ENCODE data around the gene CEACAM21.

The CEACAM21 gene

DNA sequence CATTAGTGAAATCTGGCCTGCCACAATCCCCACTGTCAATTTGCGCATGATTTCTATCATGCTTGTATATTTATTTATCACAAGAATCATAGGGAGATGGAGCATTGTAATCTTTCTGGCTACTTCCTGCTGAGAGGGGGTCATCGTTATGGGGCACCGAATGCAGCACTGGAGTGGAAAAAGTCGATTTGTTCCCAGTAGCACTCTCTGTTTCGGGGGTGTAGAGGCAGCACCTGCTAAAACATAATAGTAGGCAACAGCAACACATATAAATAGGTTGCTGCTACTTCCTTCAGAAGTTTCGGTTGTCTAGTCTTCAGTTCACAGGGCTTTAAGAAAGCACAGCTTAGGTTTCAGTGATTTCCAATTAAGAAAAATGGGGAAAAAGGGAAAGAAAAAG is 23.4 kb upstream of the CEACAM21 start:
- H3K36me3 ChIP-seq (ENCODE audit: control insufficient read depth in 1 of 2, insufficient read depth in 2 of 2, low read length in 2 of 2): no peaks in the 10 kb centered on the region
- H3K4ac ChIP-seq (ENCODE audit: low read depth, low read length): no peak overlapping the region
- H3K9ac ChIP-seq (ENCODE audit: low read length): no peak overlapping the region
- H3K27ac ChIP-seq (ENCODE audit: low read depth, low read length): no peak overlapping the region
- WGBS (ENCODE audit: extremely low coverage, insufficient coverage, insufficient read length): no CpG with 5 or more reads among the region's 6 CpGs
- H2BK12ac ChIP-seq (ENCODE audit: low read length): no peak overlapping the region
- no peak overlapping the region for H2BK5ac ChIP-seq (ENCODE audit: low read depth, low read length, poor library complexity)
- no peaks in the 10 kb centered on the region for H3K79me2 ChIP-seq (ENCODE audit: control insufficient read depth, insufficient read depth, low read length, poor library complexity)
- H3K14ac ChIP-seq (ENCODE audit: low read length): no peak overlapping the region
- no peak overlapping the region for H3K4me2 ChIP-seq (ENCODE audit: low read length)
- H2AK5ac ChIP-seq (ENCODE audit: low read length): no peak overlapping the region
- H2AFZ ChIP-seq (ENCODE audit: insufficient read depth, low read length, poor library complexity): no peak overlapping the region
- DNase-seq: no peak
- H4K8ac ChIP-seq (ENCODE audit: low read depth, low read length): no peak overlapping the region
- no peaks in the 10 kb centered on the region for H3K79me1 ChIP-seq (ENCODE audit: low read length)
- no peak overlapping the region for H3K4me3 ChIP-seq (ENCODE audit: low read depth, low read length)
- no peaks in the 10 kb centered on the region for H3K27me3 ChIP-seq (ENCODE audit: insufficient read depth, low read length)
- no peak overlapping the region for H3K18ac ChIP-seq (ENCODE audit: low read length)
- H3K4me1 ChIP-seq (ENCODE audit: control insufficient read depth in 1 of 2, insufficient read depth in 2 of 2, low read length in 2 of 2): peaks cover 3 to 5% of the 10 kb centered on the region in 2 experiments
- H3K9me3 ChIP-seq (ENCODE audit: insufficient read depth, low read depth, low read length): no peaks in the 10 kb centered on the region
- no peak overlapping the region for H4K91ac ChIP-seq (ENCODE audit: low read depth, low read length)
- H2BK120ac ChIP-seq (ENCODE audit: insufficient read depth, low read length, poor library complexity): no peak overlapping the region
- H4K12ac ChIP-seq (ENCODE audit: low read depth, low read length): no peak overlapping the region
- H3K23ac ChIP-seq (ENCODE audit: low read length): no peak overlapping the region

DNA sequence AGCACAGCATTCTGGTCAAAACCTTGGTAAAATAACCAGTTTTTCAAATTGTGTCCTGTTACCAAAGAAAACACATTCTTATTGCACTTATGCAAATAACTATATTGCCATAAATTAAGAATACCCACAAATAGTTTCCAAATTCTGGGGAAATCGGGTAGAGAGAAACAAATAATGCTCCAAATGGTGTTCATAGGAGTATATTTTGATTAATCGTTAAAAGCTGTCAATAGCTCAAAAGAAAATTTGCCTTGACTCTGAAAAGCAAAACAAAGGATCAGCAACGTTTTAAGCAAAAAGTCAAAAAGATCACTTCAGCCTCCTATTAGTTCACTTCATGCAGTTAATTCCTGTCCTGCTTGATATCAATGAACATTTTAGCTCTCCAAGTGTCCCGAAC is 22.2 kb upstream of the CEACAM21 start:
- no peaks in the 10 kb centered on the region for H3K79me1 ChIP-seq (ENCODE audit: low read length)
- no peak overlapping the region for H3K4me2 ChIP-seq (ENCODE audit: low read length)
- H3K4ac ChIP-seq (ENCODE audit: low read depth, low read length): no peak overlapping the region
- H3K4me3 ChIP-seq (ENCODE audit: low read depth, low read length): no peak overlapping the region
- H4K91ac ChIP-seq (ENCODE audit: low read depth, low read length): no peak overlapping the region
- no peaks in the 10 kb centered on the region for H3K79me2 ChIP-seq (ENCODE audit: control insufficient read depth, insufficient read depth, low read length, poor library complexity)
- H3K14ac ChIP-seq (ENCODE audit: low read length): no peak overlapping the region
- H3K4me1 ChIP-seq (ENCODE audit: control insufficient read depth in 1 of 2, insufficient read depth in 2 of 2, low read length in 2 of 2): peaks cover 1 to 3% of the 10 kb centered on the region in 2 experiments
- no peak overlapping the region for H3K9ac ChIP-seq (ENCODE audit: low read length)
- H2AFZ ChIP-seq (ENCODE audit: insufficient read depth, low read length, poor library complexity): no peak overlapping the region
- no peak overlapping the region for H3K27ac ChIP-seq (ENCODE audit: low read depth, low read length)
- no peaks in the 10 kb centered on the region for H3K27me3 ChIP-seq (ENCODE audit: insufficient read depth, low read length)
- no peak overlapping the region for H4K12ac ChIP-seq (ENCODE audit: low read depth, low read length)
- no peak for DNase-seq
- H3K9me3 ChIP-seq (ENCODE audit: insufficient read depth, low read depth, low read length): no peaks in the 10 kb centered on the region
- H2BK12ac ChIP-seq (ENCODE audit: low read length): no peak overlapping the region
- no peak overlapping the region for H3K18ac ChIP-seq (ENCODE audit: low read length)
- H2AK5ac ChIP-seq (ENCODE audit: low read length): no peak overlapping the region
- no peak overlapping the region for H3K23ac ChIP-seq (ENCODE audit: low read length)
- no peak overlapping the region for H2BK5ac ChIP-seq (ENCODE audit: low read depth, low read length, poor library complexity)
- no CpG with 5 or more reads among the region's 4 CpGs for WGBS (ENCODE audit: extremely low coverage, insufficient coverage, insufficient read length)
- H4K8ac ChIP-seq (ENCODE audit: low read depth, low read length): no peak overlapping the region
- no peak overlapping the region for H2BK120ac ChIP-seq (ENCODE audit: insufficient read depth, low read length, poor library complexity)
- no peaks in the 10 kb centered on the region for H3K36me3 ChIP-seq (ENCODE audit: control insufficient read depth in 1 of 2, insufficient read depth in 2 of 2, low read length in 2 of 2)

DNA sequence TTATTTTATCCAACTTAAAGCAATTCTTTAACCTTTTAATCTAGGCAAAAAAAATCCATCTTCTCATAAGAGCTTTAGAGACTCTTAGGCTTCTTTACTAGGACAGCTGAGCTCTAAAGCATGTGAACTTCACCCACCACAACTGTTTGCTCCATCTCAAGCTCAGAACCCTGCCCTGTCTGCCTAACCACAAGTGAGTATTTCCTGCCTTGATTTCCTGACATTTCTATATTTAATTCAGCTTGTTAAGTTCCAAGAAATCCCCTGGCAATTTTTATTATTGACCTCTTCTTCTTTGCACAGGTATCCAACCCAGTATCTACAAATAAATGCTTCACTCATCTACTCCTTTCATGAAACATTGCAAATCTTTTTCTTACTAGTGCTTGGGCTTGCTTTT is 21.1 kb upstream of the CEACAM21 start:
- no peaks in the 10 kb centered on the region for H3K79me2 ChIP-seq (ENCODE audit: control insufficient read depth, insufficient read depth, low read length, poor library complexity)
- H2BK120ac ChIP-seq (ENCODE audit: insufficient read depth, low read length, poor library complexity): no peak overlapping the region
- H3K9me3 ChIP-seq (ENCODE audit: insufficient read depth, low read depth, low read length): no peaks in the 10 kb centered on the region
- H3K79me1 ChIP-seq (ENCODE audit: low read length): no peaks in the 10 kb centered on the region
- no peaks in the 10 kb centered on the region for H3K36me3 ChIP-seq (ENCODE audit: control insufficient read depth in 1 of 2, insufficient read depth in 2 of 2, low read length in 2 of 2)
- H4K91ac ChIP-seq (ENCODE audit: low read depth, low read length): no peak overlapping the region
- no peak overlapping the region for H3K23ac ChIP-seq (ENCODE audit: low read length)
- H4K8ac ChIP-seq (ENCODE audit: low read depth, low read length): no peak overlapping the region
- no peak overlapping the region for H3K18ac ChIP-seq (ENCODE audit: low read length)
- H2AFZ ChIP-seq (ENCODE audit: insufficient read depth, low read length, poor library complexity): no peak overlapping the region
- H2BK5ac ChIP-seq (ENCODE audit: low read depth, low read length, poor library complexity): no peak overlapping the region
- H3K27me3 ChIP-seq (ENCODE audit: insufficient read depth, low read length): no peaks in the 10 kb centered on the region
- H3K4me3 ChIP-seq (ENCODE audit: low read depth, low read length): no peak overlapping the region
- H4K12ac ChIP-seq (ENCODE audit: low read depth, low read length): no peak overlapping the region
- no peak overlapping the region for H3K4me2 ChIP-seq (ENCODE audit: low read length)
- H3K27ac ChIP-seq (ENCODE audit: low read depth, low read length): no peak overlapping the region
- no peak overlapping the region for H3K4ac ChIP-seq (ENCODE audit: low read depth, low read length)
- no peak overlapping the region for H2BK12ac ChIP-seq (ENCODE audit: low read length)
- no peak overlapping the region for H3K9ac ChIP-seq (ENCODE audit: low read length)
- no peak for DNase-seq
- H3K4me1 ChIP-seq (ENCODE audit: control insufficient read depth in 1 of 2, insufficient read depth in 2 of 2, low read length in 2 of 2): no peaks in the 10 kb centered on the region
- no peak overlapping the region for H3K14ac ChIP-seq (ENCODE audit: low read length)
- no peak overlapping the region for H2AK5ac ChIP-seq (ENCODE audit: low read length)

DNA sequence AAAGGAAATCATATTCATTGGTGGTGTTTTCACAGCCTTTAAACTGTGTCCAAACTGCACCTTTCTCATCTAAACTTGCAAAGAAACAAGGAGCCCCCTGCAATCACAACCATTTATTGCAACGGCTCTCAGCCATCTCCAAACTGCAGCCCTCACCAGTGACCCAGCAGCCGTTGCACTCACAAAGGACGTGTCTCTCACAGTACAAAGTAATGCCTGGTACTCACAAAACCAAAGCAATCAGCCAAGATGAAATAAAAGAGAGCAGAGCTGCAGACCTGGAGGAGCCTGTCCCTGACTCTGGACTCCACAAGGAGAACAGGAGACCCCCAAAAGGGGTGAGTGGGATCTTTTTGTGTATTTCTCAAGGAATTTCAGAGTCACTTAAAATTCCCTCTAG is 20.2 kb upstream of the CEACAM21 start:
- Histone ChIP-seq H3K14ac (ENCODE audit: low read length) (no peak overlapping the region), H4K91ac (ENCODE audit: low read depth, low read length) (no peak overlapping the region), H3K79me1 (ENCODE audit: low read length) (no peaks in the 10 kb centered on the region), H3K9me3 (ENCODE audit: insufficient read depth, low read depth, low read length) (no peaks in the 10 kb centered on the region), H2BK12ac (ENCODE audit: low read length) (no peak overlapping the region), H3K79me2 (ENCODE audit: control insufficient read depth, insufficient read depth, low read length, poor library complexity) (no peaks in the 10 kb centered on the region), H3K18ac (ENCODE audit: low read length) (no peak overlapping the region), H3K4me3 (ENCODE audit: low read depth, low read length) (no peak overlapping the region), H4K12ac (ENCODE audit: low read depth, low read length) (no peak overlapping the region), H3K23ac (ENCODE audit: low read length) (no peak overlapping the region), H3K27me3 (ENCODE audit: insufficient read depth, low read length) (no peaks in the 10 kb centered on the region), H2AFZ (ENCODE audit: insufficient read depth, low read length, poor library complexity) (no peak overlapping the region), H3K36me3 (ENCODE audit: control insufficient read depth in 1 of 2, insufficient read depth in 2 of 2, low read length in 2 of 2) (no peaks in the 10 kb centered on the region), H2AK5ac (ENCODE audit: low read length) (no peak overlapping the region), H3K9ac (ENCODE audit: low read length) (no peak overlapping the region), H4K8ac (ENCODE audit: low read depth, low read length) (no peak overlapping the region), H3K27ac (ENCODE audit: low read depth, low read length) (no peak overlapping the region), H3K4me1 (ENCODE audit: control insufficient read depth in 1 of 2, insufficient read depth in 2 of 2, low read length in 2 of 2) (no peaks in the 10 kb centered on the region), H2BK120ac (ENCODE audit: insufficient read depth, low read length, poor library complexity) (no peak overlapping the region), H3K4me2 (ENCODE audit: low read length) (no peak overlapping the region), H2BK5ac (ENCODE audit: low read depth, low read length, poor library complexity) (no peak overlapping the region), H3K4ac (ENCODE audit: low read depth, low read length) (no peak overlapping the region)
- no CpG with 5 or more reads among the region's 3 CpGs for WGBS (ENCODE audit: extremely low coverage, insufficient coverage, insufficient read length)
- DNase-seq: no peak

Data from trophoblast cell (in vitro differentiated cells and primary cell).